Measurements from ENCODE around the gene CDKN2B-AS1.

Gene CDKN2B-AS1

GRCh38 chr9:22169727-22170503 lies 175.3 kb downstream of the CDKN2B-AS1 start:
- Histone ChIP-seq H3K4me3 (no peak overlapping the region), H3K27ac (peak overlapping the region in 7 of 21 experiments; percentile 16 to 62 (median 22))
